DMS114 treated with DMSO at 0.1 percent for 48 hours (cell line): ENCODE data around the gene ITGA2B.
A peak's percentile ranks its signal among the peaks of the same experiment; 100 is the strongest.
"Not testable (repeated sequence)": the region's sequence is repeated elsewhere in the genome, so short reads cannot be mapped to it uniquely, and the experiment has no call there.

Source experiments
- DNase-seq: peaks from one replicate; lab custom pipeline; 2025; ENCODE audit not compliant: unreplicated experiment; lab: John Stamatoyannopoulos, UW

ITGA2B gene

GRCh38 chr17:44333371-44333770 is 56.1 kb downstream of the ITGA2B start:
- no peak for DNase-seq

GRCh38 chr17:44331249-44331760 is 58.1 kb downstream of the ITGA2B start:
- peak; percentile 38 for DNase-seq

- DNase-seq: not testable (repeated sequence)
Measured at GRCh38 chr17:44330263-44330662, 59.2 kb downstream of the ITGA2B start.

GRCh38 chr17:44329516-44329915 is 59.9 kb downstream of the ITGA2B start:
- DNase-seq: not testable (repeated sequence)

GRCh38 chr17:44327715-44328449 is 61.6 kb downstream of the ITGA2B start:
- DNase-seq: no peak

GRCh38 chr17:44326861-44327444 is 62.5 kb downstream of the ITGA2B start:
- DNase-seq: peak; percentile 91

- DNase-seq: peak; percentile 68
Measured at GRCh38 chr17:44324571-44325275, 64.7 kb downstream of the ITGA2B start, which contains the start of gene SLC25A39. Gene SLC25A39 (minus strand): TSS chr17:44324823. CDS start chr17:44323562, 1,261 bp downstream.

- DNase-seq: no peak
Measured at GRCh38 chr17:44324092-44324570, 65.3 kb downstream of the ITGA2B start.

- DNase-seq: no peak
Measured at GRCh38 chr17:44323359-44324091, 65.9 kb downstream of the ITGA2B start.

GRCh38 chr17:44322236-44322895 is 67.1 kb downstream of the ITGA2B start:
- no peak for DNase-seq
